ENCODE data around the gene ARHGAP6.
"Not testable (repeated sequence)": the region's sequence is repeated elsewhere in the genome, so short reads cannot be mapped to it uniquely, and the experiment has no call there.

ARHGAP6 gene

DNA sequence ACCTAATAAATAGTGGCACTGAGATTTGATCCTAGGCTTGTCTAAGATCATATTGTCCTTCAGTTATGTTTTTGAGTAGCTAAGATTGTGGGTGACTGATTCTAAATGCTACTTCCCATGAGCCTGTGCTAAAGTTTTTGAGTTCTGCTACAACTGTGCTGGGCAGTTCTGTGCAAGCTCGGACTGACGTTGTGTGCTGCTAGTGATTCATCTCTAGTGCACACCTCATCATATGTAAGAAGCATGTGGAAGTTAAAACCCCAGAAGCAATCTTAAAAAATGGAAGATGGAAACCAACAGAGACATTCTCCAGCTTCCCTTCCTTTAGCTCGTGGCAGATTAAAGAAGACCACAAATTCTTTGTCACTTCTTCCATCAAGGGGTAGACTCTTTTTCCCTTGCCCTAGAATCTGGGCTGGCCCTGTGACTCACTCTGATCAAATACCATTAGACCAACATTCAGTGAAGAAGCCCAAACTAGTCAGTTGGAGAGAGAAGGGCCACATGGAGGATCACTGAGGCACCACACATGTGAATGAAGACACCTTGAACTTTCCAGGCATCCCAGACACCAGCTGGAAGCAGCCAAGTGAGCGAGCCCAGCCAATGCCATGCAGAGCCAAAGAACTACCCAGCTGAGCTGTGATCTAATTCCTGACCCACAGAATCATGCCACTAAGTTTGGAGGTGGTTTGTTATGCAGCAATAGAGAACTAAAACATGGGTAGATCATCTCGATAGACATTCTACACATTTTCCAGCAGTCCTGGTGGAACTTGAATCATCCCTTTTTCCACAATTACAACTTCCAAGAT, 16.8 kb downstream of the ARHGAP6 start:
- no peak for DNase-seq (ENCODE audit: low read depth, low spot score)

DNA sequence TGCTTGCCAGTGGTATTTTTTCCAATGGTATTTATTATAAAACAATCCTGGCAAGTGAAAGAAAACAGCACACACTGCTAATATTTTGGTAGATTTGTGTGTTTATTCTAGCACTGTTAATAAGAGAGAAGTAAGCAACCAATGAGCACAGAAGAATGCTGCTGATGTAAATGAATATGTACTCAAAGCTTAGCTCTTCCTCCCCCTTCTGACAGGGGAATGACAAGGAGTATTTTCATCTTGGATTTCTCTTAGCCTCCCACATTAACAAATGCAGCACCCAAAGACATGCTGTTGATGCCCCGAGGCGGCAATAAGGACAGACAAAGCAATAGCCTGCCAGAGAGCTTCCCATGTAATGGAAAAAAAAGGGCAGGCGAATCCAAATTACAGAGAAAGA, 18.6 kb downstream of the ARHGAP6 start:
- peak; percentile 47 for DNase-seq (ENCODE audit: low read depth, low spot score)

DNA sequence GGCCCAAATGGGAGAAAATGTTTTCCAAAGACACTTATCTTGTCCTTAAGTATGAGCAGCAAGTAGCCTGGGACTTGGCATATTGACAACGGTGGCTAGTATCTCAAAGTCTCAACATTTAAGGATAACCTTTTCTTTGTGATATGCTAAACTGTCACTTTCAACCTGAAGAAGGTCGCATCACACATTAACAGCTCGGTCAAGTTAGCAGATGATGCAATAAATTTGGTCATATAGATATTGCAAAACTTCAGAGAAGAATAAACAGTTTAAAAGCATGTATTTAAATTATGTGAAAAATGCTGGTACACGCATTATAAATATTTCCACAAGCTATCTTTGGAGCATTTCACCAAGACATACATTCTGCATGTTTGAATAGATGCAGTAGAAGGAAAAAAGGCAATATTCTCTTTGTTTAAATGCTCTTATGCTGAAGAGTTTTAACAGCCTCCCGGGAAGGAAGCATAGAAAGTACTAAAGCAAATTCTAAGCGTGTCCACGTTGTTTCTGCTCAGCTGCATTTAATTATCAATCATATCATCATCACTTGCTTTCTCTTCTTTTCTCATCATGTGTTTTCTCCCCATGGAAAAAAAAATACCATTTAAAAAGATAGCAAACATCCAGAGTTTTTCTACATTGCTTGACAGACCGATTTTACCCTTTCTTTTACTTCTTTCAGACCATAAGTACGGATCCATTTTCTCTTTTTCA, 24.2 kb downstream of the ARHGAP6 start:
- no peak for DNase-seq (ENCODE audit: low read depth, low spot score)

DNA sequence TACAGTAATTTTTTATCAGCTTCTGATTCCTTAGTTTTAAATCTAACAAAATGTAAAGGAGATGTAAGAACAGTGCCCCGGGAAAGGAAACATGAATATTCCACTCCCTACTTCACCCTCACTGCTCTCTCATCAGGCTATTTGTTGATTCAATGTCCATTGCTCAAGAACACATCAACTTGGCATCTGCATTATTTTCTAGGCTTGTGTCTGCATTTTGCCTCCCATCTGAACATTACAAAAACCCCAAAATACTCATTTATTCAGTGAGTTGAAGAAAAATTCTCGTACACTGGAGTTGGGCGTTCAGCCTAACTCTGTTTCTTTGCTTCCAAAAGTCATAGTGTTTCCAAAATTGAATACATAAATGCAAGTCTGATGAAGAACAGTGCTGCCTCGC, 25.6 kb downstream of the ARHGAP6 start:
- DNase-seq (ENCODE audit: low read depth, low spot score), result no peak

DNA sequence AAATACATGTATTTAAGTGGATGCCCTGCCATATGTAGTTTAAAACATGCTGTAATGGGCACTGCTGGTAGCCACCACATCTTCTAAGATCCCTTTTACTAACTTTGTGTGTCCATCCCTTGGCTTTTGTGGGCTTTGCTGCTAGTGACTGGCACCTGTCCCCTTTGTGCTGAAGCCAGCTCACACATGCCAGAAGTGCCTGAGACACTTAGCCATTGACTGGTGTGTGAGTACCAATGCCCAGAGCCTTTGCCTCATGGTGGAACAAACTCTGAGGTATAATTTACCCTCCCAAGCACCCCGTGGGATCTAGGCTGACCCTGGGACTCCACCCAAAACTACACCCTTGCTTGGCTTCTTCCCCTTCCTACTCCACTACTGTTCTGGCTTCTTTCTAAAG, 33.0 kb downstream of the ARHGAP6 start:
- DNase-seq (ENCODE audit: low read depth, low spot score), result no peak

DNA sequence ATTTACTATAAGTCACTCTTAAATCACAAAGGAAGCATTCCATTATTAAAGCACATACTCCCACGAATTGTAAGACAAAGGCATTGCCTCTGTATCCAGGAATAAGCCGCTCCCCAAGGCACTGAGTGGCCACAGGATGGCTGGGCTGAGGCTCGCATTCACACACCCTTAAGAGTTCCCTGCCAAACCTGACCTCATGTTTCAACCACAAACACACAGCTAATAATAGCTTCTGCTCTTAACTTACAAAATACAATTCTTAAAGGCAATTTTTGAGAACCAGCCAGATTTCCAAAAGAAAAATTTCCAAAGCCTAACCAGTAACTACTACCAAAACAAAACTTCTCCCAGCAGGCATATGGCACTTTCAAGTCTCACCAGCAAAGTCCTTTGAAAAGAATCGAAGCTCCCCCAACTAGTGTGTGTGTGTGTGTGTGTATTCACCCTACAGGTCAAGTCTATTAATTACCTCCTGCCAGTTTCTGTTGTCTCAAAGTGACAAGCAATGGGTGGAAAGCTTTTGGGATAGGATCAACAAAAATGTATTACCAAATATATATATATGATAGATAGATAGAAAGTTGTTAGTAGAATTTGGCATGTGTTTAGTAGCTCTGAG, 36.0 kb downstream of the ARHGAP6 start:
- peak; percentile 32 for DNase-seq (ENCODE audit: low read depth, low spot score)

DNA sequence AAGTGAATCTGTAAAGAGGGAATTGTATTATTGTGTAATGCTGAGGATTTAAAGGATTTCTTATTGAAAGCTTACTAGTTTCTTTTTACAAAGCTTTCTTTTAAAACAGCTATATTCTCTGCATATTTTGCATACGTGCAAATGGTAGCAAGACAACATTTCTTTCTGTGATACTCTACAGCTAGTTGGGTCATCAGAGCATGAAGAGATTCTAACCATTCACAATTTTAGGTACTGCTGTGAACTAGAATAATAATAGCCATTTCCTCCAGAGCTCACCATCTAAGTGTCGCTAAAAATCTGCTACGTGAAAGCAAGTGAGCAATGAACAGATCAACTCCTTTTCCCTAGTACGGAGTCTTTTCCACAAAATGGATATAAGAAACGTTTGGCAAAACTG, 37.3 kb downstream of the ARHGAP6 start:
- DNase-seq (ENCODE audit: low read depth, low spot score), result no peak

DNA sequence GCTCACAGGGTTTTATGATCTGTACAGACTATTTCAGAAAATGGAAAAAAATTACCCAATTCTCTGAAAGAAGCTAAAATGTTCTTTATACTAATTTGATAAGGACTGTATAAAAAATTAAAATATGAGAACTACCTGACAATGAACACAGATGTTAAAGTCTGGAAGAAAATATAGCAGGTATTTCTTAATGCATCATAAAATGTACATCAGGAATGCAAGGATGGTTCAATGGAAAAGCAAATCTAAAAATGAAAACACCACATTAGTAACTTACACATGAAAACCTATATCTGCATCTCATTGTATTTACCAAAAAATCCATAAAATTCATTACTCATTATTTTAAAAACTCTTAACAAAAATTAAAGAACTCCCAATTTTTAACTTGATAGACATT, 39.4 kb downstream of the ARHGAP6 start:
- DNase-seq (ENCODE audit: low read depth, low spot score), result no peak

DNA sequence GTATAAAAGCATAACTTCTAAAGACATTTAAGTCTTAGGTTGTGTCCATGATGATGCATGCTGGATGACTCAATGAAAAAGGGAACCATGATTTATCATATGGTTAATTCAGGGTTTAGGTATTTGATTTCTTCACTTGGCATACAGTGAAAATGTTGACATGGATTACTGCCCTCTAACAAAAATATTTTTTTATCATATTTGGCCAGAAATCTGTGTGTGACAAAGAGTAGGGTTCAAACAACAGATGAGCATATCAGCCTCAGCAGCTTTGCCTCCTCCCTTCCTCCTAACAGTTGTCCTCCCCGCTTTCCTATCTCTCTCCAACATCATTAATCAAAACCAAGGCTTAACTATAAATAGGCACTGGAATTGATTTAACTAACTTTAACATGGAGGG, 46.3 kb downstream of the ARHGAP6 start:
- DNase-seq (ENCODE audit: low read depth, low spot score), result no peak

DNA sequence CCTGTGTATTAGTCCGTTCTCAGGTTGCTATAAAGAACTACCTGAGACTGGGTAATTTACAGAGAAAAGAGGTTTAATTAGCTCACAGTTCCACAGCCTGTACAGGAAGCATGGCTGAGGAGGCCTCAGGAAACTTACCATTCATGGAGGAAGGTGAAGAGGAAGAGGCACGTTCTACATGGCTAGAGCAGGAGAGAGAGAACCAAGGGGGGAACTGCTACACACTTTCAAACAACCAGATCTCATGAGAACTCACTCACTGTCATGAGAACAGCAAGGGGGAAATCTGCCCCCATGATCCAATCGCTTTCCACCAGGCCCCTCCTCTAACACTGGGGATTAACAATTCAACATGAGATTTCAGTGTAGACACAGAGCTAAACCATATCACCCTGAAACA, 51.5 kb downstream of the ARHGAP6 start:
- DNase-seq (ENCODE audit: low read depth, low spot score), result not testable (repeated sequence)

DNA sequence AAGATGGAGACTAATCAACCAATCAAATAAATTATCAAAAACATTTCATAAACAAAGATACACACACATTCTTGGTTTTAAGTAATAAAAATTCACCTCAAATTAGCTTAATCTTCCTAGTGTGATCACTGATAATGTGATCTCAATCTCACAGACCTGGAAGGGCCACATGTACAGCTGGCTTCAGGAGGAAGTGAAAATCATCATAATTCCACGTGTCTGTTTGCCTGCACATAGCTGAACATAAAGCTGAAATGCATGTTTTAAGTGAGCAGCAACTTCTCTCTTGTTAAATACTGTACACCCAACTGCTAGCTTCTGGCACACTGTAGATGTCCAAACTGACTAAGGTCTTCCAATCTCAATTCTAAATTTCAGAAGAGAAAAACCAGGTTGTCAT, 53.8 kb downstream of the ARHGAP6 start:
- no peak for DNase-seq (ENCODE audit: low read depth, low spot score)

DNA sequence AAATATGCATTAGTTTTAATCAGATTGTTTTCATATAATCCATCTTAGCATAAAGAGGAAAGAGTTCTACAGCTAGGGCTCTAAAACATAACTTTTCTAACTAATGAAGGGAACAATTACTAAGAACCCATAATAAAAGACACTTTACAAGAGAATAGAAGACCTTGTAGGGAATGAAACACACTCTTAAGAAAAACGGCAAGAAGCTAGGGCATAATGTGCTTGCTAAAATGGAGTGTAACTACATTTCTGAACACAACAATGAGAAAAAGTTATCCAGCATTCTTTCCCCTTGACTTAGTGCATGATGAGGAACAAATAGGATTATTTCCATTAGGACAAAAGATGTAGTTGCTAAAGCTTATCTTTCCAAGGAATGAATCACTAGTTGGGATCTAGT, 54.6 kb downstream of the ARHGAP6 start:
- DNase-seq (ENCODE audit: low read depth, low spot score), result no peak

DNA sequence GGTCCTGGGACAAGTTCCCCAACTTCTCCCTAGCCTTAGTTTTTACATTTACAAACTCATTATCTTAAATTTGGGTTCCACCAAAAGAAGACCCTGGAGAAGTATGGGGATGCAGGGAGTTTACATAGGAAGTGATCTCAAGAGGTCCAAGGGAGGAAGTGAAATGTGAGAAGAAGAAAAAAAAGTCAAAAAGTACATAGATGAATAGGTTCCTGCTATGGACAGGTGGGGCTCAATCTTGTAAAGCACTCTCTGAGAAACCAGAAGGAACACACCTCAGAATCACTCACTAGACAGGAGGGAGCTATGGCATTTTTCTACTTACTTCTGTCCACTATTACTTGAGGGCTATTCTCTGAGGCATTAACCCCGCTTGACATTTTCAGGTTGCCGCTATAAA, 56.6 kb downstream of the ARHGAP6 start:
- DNase-seq (ENCODE audit: low read depth, low spot score), result no peak

DNA sequence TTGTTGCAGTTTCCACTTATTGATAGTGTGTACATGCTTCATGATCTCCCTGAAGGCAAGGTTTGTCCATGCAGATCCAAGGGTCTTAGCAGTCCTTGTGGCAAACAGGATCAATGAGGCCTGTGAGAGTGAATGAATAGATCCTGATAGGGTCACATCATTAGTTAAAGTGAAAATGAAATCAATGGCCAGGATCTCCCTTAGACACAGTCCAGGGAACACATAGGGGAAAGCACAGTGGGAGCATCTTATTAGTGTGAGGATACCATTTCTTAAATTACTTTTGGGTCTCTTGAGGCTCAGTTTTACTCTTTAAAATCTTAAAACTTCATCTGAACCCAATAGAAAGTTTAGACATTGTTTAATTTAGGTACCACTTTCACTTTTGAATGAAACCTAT, 59.3 kb downstream of the ARHGAP6 start:
- no peak for DNase-seq (ENCODE audit: low read depth, low spot score)

DNA sequence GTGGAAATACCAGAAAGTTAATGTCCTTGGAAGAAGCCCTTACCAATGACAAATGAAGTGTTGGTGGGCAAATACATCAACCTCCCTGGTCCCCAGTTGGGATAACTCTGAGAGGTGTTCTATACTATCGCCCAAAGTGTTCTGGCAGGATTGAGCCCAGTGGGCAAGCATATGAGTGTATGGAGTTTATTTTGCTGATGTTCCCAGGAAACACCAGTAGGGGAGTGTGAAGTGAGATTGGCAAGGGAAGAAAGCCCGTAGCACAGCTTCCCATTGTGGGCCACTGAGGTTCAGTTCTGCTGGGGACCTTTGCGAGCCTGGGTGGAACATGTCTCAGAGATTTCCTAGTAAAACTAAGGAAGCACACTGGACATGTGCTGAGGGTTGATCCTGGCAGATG, 65.1 kb downstream of the ARHGAP6 start:
- no peak for DNase-seq (ENCODE audit: low read depth, low spot score)

DNA sequence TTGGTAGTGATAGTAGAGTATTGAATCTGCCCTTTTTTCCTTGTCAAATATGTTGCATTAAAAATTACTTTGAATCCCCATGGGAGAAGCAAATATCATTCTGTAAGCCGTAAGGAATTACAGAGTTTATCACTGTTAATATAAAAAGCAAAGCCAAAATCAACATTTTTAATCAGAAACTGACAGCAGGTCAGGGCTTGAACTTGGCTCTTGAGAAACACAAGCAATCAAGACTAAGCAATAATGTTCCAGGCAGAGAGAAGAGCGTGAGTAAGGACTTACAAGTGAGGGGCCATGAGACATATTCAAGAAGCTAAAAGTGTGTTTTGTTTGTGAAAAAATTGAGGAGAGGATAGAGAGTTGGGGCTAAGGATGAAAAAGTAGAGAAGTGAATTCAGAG, 68.2 kb downstream of the ARHGAP6 start:
- DNase-seq (ENCODE audit: low read depth, low spot score), result no peak

DNA sequence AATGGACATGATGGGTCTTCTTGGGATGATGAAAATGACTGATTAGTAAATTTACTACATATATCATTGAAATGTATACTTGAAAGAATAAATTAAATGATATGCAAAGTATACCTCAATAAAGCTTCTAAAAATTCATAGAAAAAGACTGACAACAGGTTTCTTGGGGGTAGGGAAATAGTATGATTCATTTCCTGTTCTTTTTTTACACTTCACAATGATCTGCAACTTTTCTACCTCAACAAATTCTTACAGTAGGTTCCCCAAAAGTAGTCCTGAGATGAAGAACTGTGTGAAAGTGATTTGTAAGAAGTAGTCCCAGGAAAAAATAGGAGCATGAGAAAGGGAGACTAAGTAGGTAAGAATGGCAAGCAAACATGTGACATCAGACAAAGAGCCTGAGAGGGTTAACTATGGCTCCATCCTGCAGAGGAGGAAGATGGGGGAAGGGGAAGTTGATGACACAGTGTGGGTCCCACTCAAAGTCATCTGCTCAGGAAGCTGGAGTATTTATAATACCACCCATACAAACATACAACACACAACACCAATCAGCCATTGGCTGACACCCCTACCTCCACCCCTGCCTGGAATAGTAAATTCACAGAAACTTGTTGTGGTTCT, 73.9 kb downstream of the ARHGAP6 start:
- no peak for DNase-seq (ENCODE audit: low read depth, low spot score)

DNA sequence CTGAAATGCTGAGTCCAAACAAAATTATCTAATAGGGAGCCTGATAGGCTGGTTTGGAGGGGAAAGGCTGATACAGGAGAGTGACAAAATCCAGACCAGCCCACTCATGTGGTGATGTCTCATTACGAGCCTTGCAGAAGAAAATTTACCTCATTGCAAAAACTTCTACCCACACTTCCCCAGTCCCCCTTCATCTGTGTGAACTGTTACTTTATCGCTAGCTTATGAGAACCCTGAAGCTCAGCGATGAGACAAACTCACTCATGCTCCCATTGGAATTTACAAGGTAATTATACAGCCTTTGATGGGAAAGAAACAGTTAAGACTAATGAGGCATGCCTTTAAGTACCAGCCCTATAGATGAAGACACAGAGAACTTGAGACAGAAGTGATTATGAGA, 76.1 kb downstream of the ARHGAP6 start:
- peak; percentile 60 for DNase-seq (ENCODE audit: low read depth, low spot score)

DNA sequence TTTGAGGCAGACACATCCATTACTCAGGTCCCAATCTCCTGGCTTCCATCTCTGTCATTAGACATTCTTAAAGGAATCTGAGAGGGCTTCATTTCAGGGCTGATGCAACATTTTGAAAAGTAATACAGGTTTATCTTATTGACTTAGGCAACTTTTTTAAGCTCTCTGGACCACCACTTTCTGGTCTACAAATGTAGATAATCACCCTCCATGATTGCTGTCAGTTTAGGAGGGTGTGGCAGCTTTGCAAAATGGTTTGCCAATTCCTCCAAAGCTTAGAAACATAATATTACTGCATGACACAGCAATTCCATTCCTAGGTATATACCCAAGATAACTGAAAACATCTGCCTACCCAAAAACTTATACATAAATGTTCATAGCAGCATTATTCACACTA, 77.6 kb downstream of the ARHGAP6 start:
- DNase-seq (ENCODE audit: low read depth, low spot score), result no peak

DNA sequence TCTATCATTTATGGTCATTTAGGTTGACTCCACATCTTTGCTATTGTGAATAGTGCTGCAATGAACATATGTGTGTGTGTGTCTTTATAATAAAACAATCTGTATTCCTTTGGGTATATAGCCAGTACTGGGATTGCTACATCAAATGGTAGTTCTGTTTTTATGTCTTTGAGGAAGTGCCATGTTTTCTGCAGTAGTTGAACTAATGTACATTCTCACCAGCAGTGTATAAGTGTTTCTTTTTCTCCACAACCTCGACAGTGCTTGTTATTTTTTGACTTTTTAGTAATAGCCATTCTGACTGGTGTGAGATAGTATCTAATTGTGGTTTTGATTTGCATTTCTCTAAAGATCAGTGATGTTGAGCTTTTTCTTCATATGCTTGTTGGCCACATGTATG, 80.5 kb downstream of the ARHGAP6 start:
- no peak for DNase-seq (ENCODE audit: low read depth, low spot score)

DNA sequence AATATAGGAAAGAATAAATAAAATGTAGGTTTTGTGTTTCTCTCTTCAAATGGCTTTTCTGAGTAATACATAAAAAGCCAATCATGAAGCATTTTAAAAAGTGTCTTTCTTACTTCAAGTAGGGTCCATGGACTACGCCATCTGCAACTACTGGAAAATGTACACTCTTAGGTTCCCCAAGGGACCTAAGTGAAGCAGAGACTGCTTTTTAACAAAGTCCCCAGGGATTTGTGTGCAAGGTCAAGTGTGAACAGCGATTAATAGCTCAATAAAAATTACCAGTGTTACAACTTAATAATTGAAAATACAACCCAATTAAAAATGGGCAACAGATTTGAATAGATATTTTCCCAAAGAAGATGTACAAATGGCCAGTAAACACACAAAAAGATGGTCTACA, 84.9 kb downstream of the ARHGAP6 start:
- no peak for DNase-seq (ENCODE audit: low read depth, low spot score)
